ENCODE data around the gene SLC5A2. TPM values are rescaled to one million over a fixed set of nuclear protein-coding genes. Genes with fewer than 3 reads are reported as not detected.

Gene SLC5A2
- total RNA-seq, 2 donors from 2014 or later: 0.55 to 0.62 TPM

- Histone ChIP-seq H3K27me3 (replicated peaks; ENCODE audit: insufficient read depth) (no peaks in the 10 kb centered on the region), H3K4me1 (replicated peaks) (no peaks in the 10 kb centered on the region), H3K9me3 (no peaks in the 10 kb centered on the region), H3K27ac (no peak overlapping the region), H3K4me3 (no peak overlapping the region), H3K36me3 (peaks cover 2 to 16% of the 10 kb centered on the region in 2 donors)
- intact Hi-C loops (cut with DNase I): loop anchor here (5.0 kb wide), 1 partner anchor 407 kb away; the partner anchor contains the start of gene ZNF267
- TF ChIP-seq POLR2A (IDR thresholded peaks at IDR 0.05): no peak
- no peak for TF ChIP-seq POLR2AphosphoS5 (IDR thresholded peaks at IDR 0.05)
- 91% methylated on average over 17 of the region's 17 CpGs for WGBS
- DNase-seq (ENCODE audit: low spot score): no peak
Measured at GRCh38 chr16:31464781-31465260, 18.1 kb upstream of the SLC5A2 start.

DNA sequence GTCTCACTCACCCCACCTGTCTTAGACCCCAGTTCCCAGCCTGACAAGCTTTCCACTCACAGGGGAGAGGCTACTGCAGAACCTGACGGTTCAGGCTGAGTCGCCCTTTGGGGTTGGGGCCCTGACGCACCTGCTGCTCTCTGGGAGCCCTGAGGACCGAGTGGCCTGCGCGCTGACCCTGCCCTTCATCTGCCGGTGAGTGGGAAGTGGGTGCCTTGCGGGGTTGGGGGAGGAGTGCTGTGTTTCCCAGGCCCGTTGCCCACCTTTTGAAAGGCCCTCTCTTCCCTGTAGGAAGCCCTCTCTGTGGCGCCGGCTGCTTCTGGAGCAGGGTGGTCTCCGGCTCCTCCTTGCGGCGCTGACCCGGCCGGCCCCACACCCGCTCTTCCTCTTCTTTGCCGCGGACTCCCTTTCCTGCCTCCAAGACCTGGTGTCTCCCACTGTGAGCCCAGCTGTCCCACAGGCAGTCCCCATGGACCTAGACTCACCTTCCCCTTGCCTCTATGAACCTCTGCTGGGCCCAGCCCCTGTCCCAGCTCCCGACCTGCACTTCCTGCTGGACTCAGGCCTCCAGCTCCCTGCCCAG, 17.0 kb upstream of the SLC5A2 start:
- H3K4me1 ChIP-seq (replicated peaks): no peaks in the 10 kb centered on the region
- DNase-seq (ENCODE audit: low spot score): no peak
- peaks cover 2 to 16% of the 10 kb centered on the region in 2 donors for H3K36me3 ChIP-seq
- H3K27me3 ChIP-seq (replicated peaks; ENCODE audit: insufficient read depth): no peaks in the 10 kb centered on the region
- 92% methylated on average over 20 of the region's 20 CpGs for WGBS
- H3K9me3 ChIP-seq: no peaks in the 10 kb centered on the region
- intact Hi-C loops (cut with DNase I): no loop called here
- no peak overlapping the region for H3K4me3 ChIP-seq
- no peak for TF ChIP-seq POLR2A (IDR thresholded peaks at IDR 0.05)
- TF ChIP-seq POLR2AphosphoS5 (IDR thresholded peaks at IDR 0.05): no peak
- no peak for TF ChIP-seq CTCF (IDR thresholded peaks at IDR 0.05)
- no peak overlapping the region for H3K27ac ChIP-seq

DNA sequence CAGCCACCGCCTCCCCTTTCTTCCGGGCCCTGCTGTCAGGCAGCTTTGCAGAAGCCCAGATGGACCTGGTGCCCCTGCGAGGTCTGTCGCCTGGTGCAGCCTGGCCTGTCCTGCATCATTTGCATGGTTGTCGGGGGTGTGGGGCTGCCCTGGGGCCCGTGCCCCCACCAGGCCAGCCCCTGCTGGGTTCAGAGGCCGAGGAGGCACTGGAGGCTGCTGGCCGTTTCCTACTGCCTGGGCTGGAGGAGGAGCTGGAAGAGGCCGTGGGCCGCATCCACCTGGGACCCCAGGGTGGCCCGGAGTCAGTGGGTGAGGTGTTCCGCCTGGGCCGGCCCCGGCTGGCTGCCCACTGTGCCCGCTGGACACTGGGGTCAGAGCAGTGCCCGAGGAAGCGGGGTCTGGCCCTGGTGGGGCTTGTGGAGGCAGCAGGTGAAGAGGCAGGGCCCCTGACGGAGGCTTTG, 16.5 kb upstream of the SLC5A2 start:
- H3K9me3 ChIP-seq: no peaks in the 10 kb centered on the region
- DNase-seq (ENCODE audit: low spot score): no peak
- intact Hi-C loops (cut with DNase I): no loop called here
- no peak overlapping the region for H3K4me3 ChIP-seq
- no peak overlapping the region for H3K27ac ChIP-seq
- H3K27me3 ChIP-seq (replicated peaks; ENCODE audit: insufficient read depth): no peaks in the 10 kb centered on the region
- H3K36me3 ChIP-seq: peaks cover 2 to 16% of the 10 kb centered on the region in 2 donors
- 89% methylated on average over 16 of the region's 18 CpGs for WGBS
- TF ChIP-seq POLR2A (IDR thresholded peaks at IDR 0.05) (no peak), CTCF (IDR thresholded peaks at IDR 0.05) (no peak), POLR2AphosphoS5 (IDR thresholded peaks at IDR 0.05) (no peak)
- H3K4me1 ChIP-seq (replicated peaks): no peaks in the 10 kb centered on the region

DNA sequence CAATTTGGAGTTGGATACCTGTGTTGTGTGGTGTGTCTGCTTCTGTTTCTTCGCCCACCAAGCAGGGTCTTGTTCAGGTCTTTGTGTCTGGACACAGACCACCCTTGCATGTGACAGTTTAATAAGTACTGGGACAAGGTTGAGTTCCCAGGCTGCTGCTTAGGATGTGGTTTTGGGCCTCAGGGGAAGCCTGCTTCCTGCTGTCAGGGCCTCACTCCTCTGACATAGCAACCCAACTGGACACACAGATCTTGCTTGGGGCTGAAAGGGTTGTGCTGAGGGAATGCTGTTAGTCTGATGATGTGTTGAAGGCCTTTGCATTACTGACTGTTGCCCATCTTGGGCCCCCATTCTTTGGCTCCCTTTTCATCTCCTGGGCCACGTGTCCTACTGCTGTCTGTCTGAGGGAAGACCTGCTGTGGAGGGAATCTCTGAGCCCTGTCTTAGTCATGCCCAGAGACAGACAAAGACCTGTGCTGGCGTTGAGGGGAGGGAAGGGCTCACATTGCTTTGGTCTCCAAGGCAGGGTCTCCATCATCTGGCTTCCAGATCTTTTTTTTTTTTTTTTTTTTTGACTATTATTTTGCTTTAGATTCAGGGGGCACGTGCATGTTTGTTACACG, 15.7 kb upstream of the SLC5A2 start:
- DNase-seq (ENCODE audit: low spot score): no peak
- intact Hi-C loops (cut with DNase I): no loop called here
- H3K27ac ChIP-seq: no peak overlapping the region
- no peak overlapping the region for H3K4me3 ChIP-seq
- H3K4me1 ChIP-seq (replicated peaks): no peaks in the 10 kb centered on the region
- TF ChIP-seq POLR2A (IDR thresholded peaks at IDR 0.05): no peak
- TF ChIP-seq CTCF (IDR thresholded peaks at IDR 0.05): no peak
- TF ChIP-seq POLR2AphosphoS5 (IDR thresholded peaks at IDR 0.05): no peak
- peaks cover 2 to 16% of the 10 kb centered on the region in 2 donors for H3K36me3 ChIP-seq
- H3K9me3 ChIP-seq: no peaks in the 10 kb centered on the region
- no peaks in the 10 kb centered on the region for H3K27me3 ChIP-seq (replicated peaks; ENCODE audit: insufficient read depth)
- 73% methylated on average over 5 of the region's 5 CpGs for WGBS

DNA sequence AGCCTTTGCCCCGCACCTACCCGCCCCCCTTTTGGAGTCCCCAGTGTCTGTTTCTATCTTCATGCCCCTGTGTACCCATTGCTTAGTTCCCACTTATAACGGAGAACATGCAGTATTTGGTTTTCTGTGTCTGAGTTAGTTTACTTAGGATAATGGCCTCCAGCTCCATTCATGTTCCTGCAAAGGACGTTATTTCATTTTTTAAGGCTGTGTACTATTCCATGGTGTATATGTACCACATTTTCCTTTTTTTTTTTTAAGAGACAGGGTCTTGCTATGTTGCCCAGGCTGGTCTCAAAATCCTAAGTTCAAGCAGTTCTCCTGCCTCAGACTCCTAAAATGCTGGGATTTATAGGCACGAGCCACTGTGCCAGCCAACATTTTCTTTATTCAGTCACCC, 15.1 kb upstream of the SLC5A2 start:
- Histone ChIP-seq H3K27ac (no peak overlapping the region), H3K4me1 (replicated peaks) (no peaks in the 10 kb centered on the region), H3K27me3 (replicated peaks; ENCODE audit: insufficient read depth) (no peaks in the 10 kb centered on the region), H3K36me3 (peaks cover 2 to 16% of the 10 kb centered on the region in 2 donors), H3K4me3 (no peak overlapping the region), H3K9me3 (no peaks in the 10 kb centered on the region)
- intact Hi-C loops (cut with DNase I): no loop called here
- DNase-seq (ENCODE audit: low spot score): no peak
- WGBS: 82% methylated on average over 5 of the region's 5 CpGs
- TF ChIP-seq CTCF (IDR thresholded peaks at IDR 0.05): no peak
